HepG2 (cell line): ENCODE data around the gene ZNF821. TPM values are rescaled to one million over a fixed set of nuclear protein-coding genes. Genes with fewer than 3 reads are reported as not detected.

Experiments used
- ATF7-NPFF ChIP-seq: sonication (generic); formaldehyde crosslinking; IDR thresholded peaks from 2 replicates; pipeline ENCODE4 v1.8.1; 2023; ENCODE audit warnings: mild to moderate bottlenecking, low read depth, missing genetic modification reagents, moderate library complexity
- CC2D1A ChIP-seq: sonication (generic); formaldehyde crosslinking; IDR thresholded peaks from 2 replicates; pipeline ENCODE4 v1.8.1; 2023; ENCODE audit warnings: mild to moderate bottlenecking, missing genetic modification reagents
- HMG20B ChIP-seq: conservative IDR thresholded peaks from 2 replicates; pipeline ENCODE4 v1.6.1; 2016; ENCODE audit warnings: missing genetic modification reagents, missing compliant biosample characterization
- HNF1A ChIP-seq, 2 experiments: sonication (generic) in 1 of 2; formaldehyde crosslinking in 1 of 2; IDR thresholded peaks; 2 replicates each; pipeline versions ENCODE4 v1.4.0 to v1.6.1; 2016 to 2020; ENCODE audit warnings: borderline replicate concordance in 1 of 2, low read depth in 1 of 2, mild to moderate bottlenecking in 1 of 2, missing genetic modification reagents in 1 of 2
- JUN ChIP-seq: sonication (generic); formaldehyde crosslinking; IDR thresholded peaks from 2 replicates; pipeline ENCODE4 v1.4.0; 2020; ENCODE audit warnings: mild to moderate bottlenecking, missing genetic modification reagents
- KLF12 ChIP-seq: sonication (generic); formaldehyde crosslinking; IDR thresholded peaks from 2 replicates; pipeline ENCODE4 v1.4.0; 2020; ENCODE audit warnings: missing genetic modification reagents, borderline replicate concordance
- NR2F1 ChIP-seq, 2 experiments: fragments of 450-650 bp in 1 of 2; formaldehyde crosslinking in 1 of 2; IDR thresholded peaks; 2 replicates each; pipeline versions ENCODE4 v1.5.0 to v1.6.1; 2016 to 2020; ENCODE audit warnings: mild to moderate bottlenecking in 1 of 2, missing compliant biosample characterization in 1 of 2, missing genetic modification reagents in 1 of 2, moderate library complexity in 1 of 2
- PRDM10 ChIP-seq: sonication (generic); formaldehyde crosslinking; IDR thresholded peaks from 2 replicates; pipeline ENCODE4 v1.4.0; 2020; ENCODE audit warnings: low read depth, missing genetic modification reagents
- SAFB2 ChIP-seq: sonication (generic); formaldehyde crosslinking; IDR thresholded peaks from 2 replicates; pipeline ENCODE4 v1.5.1; 2020; ENCODE audit warnings: missing genetic modification reagents, low read depth, mild to moderate bottlenecking, borderline replicate concordance
- TARDBP ChIP-seq: sonication (generic); formaldehyde crosslinking; IDR thresholded peaks from 2 replicates; pipeline ENCODE4 v1.8.0; 2022; ENCODE audit warnings: mild to moderate bottlenecking, missing genetic modification reagents
- ZBTB37 ChIP-seq: sonication (generic); formaldehyde crosslinking; IDR thresholded peaks from 2 replicates; pipeline ENCODE4 v1.4.0; 2020; ENCODE audit warnings: mild to moderate bottlenecking, missing genetic modification reagents
- ZBTB7A ChIP-seq: sonication (generic); formaldehyde crosslinking; IDR thresholded peaks from 2 replicates; pipeline ENCODE4 v1.8.0; 2022; ENCODE audit warnings: mild to moderate bottlenecking, missing genetic modification reagents
- ZC3H13 ChIP-seq: sonication (generic); formaldehyde crosslinking; IDR thresholded peaks from 2 replicates; pipeline ENCODE4 v1.8.1; 2023; ENCODE audit warnings: mild to moderate bottlenecking, missing genetic modification reagents, moderate library complexity
- ZKSCAN8 ChIP-seq: IDR thresholded peaks from 2 replicates; pipeline ENCODE4 v1.6.1; 2016; ENCODE audit warnings: borderline replicate concordance, missing genetic modification reagents, missing compliant biosample characterization
- ZNF713 ChIP-seq: sonication (generic); formaldehyde crosslinking; IDR thresholded peaks from 2 replicates; pipeline ENCODE4 v1.4.0; 2020; ENCODE audit warnings: mild to moderate bottlenecking, missing genetic modification reagents
- ZNF792 ChIP-seq: IDR thresholded peaks from 2 replicates; pipeline ENCODE4 v1.6.1; 2016
- polyA plus RNA-seq, 8 experiments: library from polyadenylated mRNA; depleted of rRNA in 3 of 8; stranded (reverse) in 7 of 8; unstranded in 1 of 8; fragments of >200 nt; fragmentation: Illumina TruSeq in 4 of 8; extraction: Trizol in 4 of 8; gene quantifications; 2 replicates each; pipeline versions ENCODE4 v1.2.1 to v1.2.3, GENCODE V29; 2011 to 2016; ENCODE audit warnings: low read depth in 4 of 8, missing spikeins in 1 of 8, mixed read lengths in 1 of 8; ENCODE audit not compliant: insufficient read depth in 1 of 8
- total RNA-seq, 5 experiments: library from RNA; depleted of rRNA; stranded (reverse); fragments of >200 nt; fragmentation: Illumina TruSeq; extraction: Trizol; gene quantifications; 2 replicates each; pipeline ENCODE4 v1.2.3, GENCODE V29; 2016; ENCODE audit warnings: low read depth in 1 of 5

The ZNF821 gene
- total and polyA plus RNA-seq, 2 of the 13 experiments (the other 11 are each of a cell fraction or from before 2014, with no cell fraction given), result 7.0 to 9.1 TPM

- TF ChIP-seq NR2F1 (CRISPR knock-in tag; IDR thresholded peaks at IDR 0.05) (no peak), KLF12 (no peak), ZNF792 (CRISPR knock-in tag) (0 out of 2 replicates have a peak, but pooled peaks have one; percentile 31), SAFB2 (CRISPR knock-in tag) (peak; percentile 82; the same call in 1 of the 2 replicates), HNF1A (IDR thresholded peaks at IDR 0.05; ENCODE audit: low read depth) (no peak), HNF1A (CRISPR knock-in tag; IDR thresholded peaks at IDR 0.05; ENCODE audit: borderline replicate concordance) (peak; percentile 37), ZKSCAN8 (CRISPR knock-in tag) (no peak), ZNF713 (no peak), PRDM10 (CRISPR knock-in tag) (no peak), ATF7-NPFF (CRISPR knock-in tag) (peak; percentile 60; the same call in 1 of the 2 replicates), ZC3H13 (CRISPR knock-in tag) (no peak), TARDBP (no peak), JUN (CRISPR knock-in tag) (peak; percentile 40), CC2D1A (0 out of 2 replicates have a peak, but pooled peaks have one; percentile 44), ZBTB7A (CRISPR knock-in tag) (peak; percentile 77; the same call in 1 of the 2 replicates), HMG20B (CRISPR knock-in tag) (no peak), ZBTB37 (no peak)
Measured at GRCh38 chr16:71883849-71884638, at the start of gene ZNF821 (continued).
